ENCODE measurements around the gene ACP7.

DNA sequence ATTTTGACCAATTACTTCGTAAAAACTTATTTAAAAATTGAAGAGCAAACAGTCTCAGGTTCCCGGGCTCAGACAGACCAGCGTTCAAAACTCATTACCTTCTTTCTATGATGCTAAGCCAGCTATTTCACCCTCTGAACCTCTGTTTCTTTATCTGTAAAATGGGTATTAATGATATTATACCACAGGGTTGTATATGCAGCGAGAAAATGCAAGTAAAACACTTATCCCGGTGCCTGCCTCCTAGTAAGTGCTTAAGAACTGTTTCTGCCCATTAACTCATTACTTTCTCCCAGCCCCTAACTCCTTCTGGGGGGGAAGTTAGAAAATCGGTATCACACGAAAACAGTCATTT lies 41.0 kb downstream of the ACP7 start:
- TF ChIP-seq, protein P1, sequence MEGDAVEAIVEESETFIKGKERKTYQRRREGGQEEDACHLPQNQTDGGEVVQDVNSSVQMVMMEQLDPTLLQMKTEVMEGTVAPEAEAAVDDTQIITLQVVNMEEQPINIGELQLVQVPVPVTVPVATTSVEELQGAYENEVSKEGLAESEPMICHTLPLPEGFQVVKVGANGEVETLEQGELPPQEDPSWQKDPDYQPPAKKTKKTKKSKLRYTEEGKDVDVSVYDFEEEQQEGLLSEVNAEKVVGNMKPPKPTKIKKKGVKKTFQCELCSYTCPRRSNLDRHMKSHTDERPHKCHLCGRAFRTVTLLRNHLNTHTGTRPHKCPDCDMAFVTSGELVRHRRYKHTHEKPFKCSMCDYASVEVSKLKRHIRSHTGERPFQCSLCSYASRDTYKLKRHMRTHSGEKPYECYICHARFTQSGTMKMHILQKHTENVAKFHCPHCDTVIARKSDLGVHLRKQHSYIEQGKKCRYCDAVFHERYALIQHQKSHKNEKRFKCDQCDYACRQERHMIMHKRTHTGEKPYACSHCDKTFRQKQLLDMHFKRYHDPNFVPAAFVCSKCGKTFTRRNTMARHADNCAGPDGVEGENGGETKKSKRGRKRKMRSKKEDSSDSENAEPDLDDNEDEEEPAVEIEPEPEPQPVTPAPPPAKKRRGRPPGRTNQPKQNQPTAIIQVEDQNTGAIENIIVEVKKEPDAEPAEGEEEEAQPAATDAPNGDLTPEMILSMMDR (IDR thresholded peaks at IDR 0.05; ENCODE audit: insufficient read depth, low read length, poor library complexity, severe bottlenecking): no peak
- TF ChIP-seq EZH2phosphoT487 (conservative IDR thresholded peaks at IDR 0.05; ENCODE audit: low read length): no peak
